Natural killer cell (primary cell): Measurements from ENCODE around the gene TMEM208. TPM values are rescaled to one million over a fixed set of nuclear protein-coding genes. Genes with fewer than 3 reads are reported as not detected.

Source experiments
- ATAC-seq, 3 donors: fragments of 150-1000 bp in 2 of 3; fragments of 200-7000 bp in 1 of 3; cut with Tn5 transposase; 1 replicate in 1 of 3; 2 replicates in 2 of 3; pipeline ENCODE4 v1.10.0; 2021; ENCODE audit warnings: mild to moderate bottlenecking in 2 of 3, moderate library complexity in 2 of 3
- DNase-seq, 2 donors: peaks; one replicate each; pipeline versions ENCODE4 v3.0.0 to v3.0.0-alpha.2; 2013 to 2021; ENCODE audit warnings: mixed read lengths in 1 of 2
- H3K27ac ChIP-seq: one replicate; pipeline ENCODE4 v1.5.1; 2013; ENCODE audit warnings: mild to moderate bottlenecking, low read length
- H3K27me3 ChIP-seq: one replicate; pipeline ENCODE4 v1.6.1; 2013; ENCODE audit warnings: low read length; ENCODE audit not compliant: control insufficient read depth, insufficient read depth
- H3K36me3 ChIP-seq: one replicate; pipeline ENCODE4 v1.6.1; 2013; ENCODE audit warnings: low read length; ENCODE audit not compliant: control insufficient read depth, insufficient read depth
- H3K4me1 ChIP-seq: one replicate; pipeline ENCODE4 v1.6.1; 2013; ENCODE audit warnings: low read length; ENCODE audit not compliant: control insufficient read depth, insufficient read depth
- H3K4me3 ChIP-seq: one replicate; pipeline ENCODE4 v1.5.1; 2013; ENCODE audit warnings: low read length
- H3K9me3 ChIP-seq: one replicate; pipeline ENCODE4 v1.6.1; 2013; ENCODE audit warnings: low read length; ENCODE audit not compliant: control insufficient read depth, insufficient read depth
- H3K27ac Mint-ChIP-seq, 2 donors: one replicate each; pipeline ENCODE4 v1.8.0; 2022; ENCODE audit warnings: mild to moderate bottlenecking in 2 of 2, mixed read lengths in 2 of 2, moderate library complexity in 1 of 2
- H3K27me3 Mint-ChIP-seq, 2 donors: one replicate each; pipeline ENCODE4 v1.8.0; 2022; ENCODE audit warnings: low read depth in 2 of 2, mixed read lengths in 2 of 2
- H3K36me3 Mint-ChIP-seq: one replicate; pipeline ENCODE4 v1.8.0; 2022; ENCODE audit warnings: mixed read lengths
- H3K4me1 Mint-ChIP-seq, 2 donors: one replicate each; pipeline ENCODE4 v1.8.0; 2022; ENCODE audit warnings: mixed read lengths in 2 of 2
- H3K4me3 Mint-ChIP-seq: one replicate; pipeline ENCODE4 v1.8.0; 2022; ENCODE audit warnings: mild to moderate bottlenecking, moderate library complexity, mixed read lengths
- H3K9me3 Mint-ChIP-seq, 2 donors: one replicate each; pipeline ENCODE4 v1.8.0; 2022; ENCODE audit warnings: mixed read lengths in 2 of 2
- WGBS: methylation state at CpG from one replicate; pipeline ENCODE4 v1.1.7; 2013; ENCODE audit warnings: missing lambda C conversion rate; ENCODE audit not compliant: insufficient coverage; 5-methylcytosine and 5-hydroxymethylcytosine counted together
- intact Hi-C: fragments of 100-400 bp; cut with micrococcal nuclease; formaldehyde crosslinking; loops from one replicate; pipeline ENCODE4 v1.14.2; 2022
- total RNA-seq, 4 donors: library from RNA; stranded (reverse); fragments of 120-200 nt in 1 of 4; gene quantifications; one replicate each; pipeline versions ENCODE4 v1.2.3 to v1.2.4, GENCODE V29; 2013 to 2022
- TF ChIP-seq, protein P1 (sequence below): fragments of 200-600 bp; IDR thresholded peaks from one replicate; pipeline ENCODE4 v1.8.0; 2022; ENCODE audit warnings: antibody characterized with exemption

The TMEM208 gene
- total RNA-seq, 3 donors from 2014 or later (not counting 1 experiment from before 2014, with no cell fraction given): 34.5 to 39.2 (median 36.7) TPM

DNA sequence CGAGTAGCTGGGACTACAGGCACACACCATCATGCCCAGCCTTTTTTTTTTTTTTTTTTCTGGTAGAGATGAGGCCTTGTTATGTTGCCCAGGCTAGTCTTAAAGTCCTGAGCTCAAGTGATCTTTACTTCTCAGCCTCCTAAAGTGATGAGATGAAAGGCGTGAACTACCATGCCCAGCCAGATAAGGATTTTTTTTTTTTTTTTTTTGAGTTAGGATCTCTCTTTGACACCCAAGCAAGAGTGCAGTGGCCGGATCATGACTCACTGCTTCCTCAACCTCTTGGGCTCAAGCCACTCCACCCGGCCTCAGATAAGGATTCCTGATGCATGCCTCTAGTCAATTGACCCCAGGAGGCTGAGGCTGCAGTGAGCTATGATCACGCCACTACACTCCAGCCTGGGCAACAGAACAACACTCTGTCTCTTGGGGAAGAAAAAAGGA lies 41.2 kb downstream of the TMEM208 start:
- Histone ChIP-seq H3K27ac (no peak overlapping the region), H3K36me3 (no peaks in the 10 kb centered on the region), H3K9me3 (no peaks in the 10 kb centered on the region), H3K4me3 (no peak overlapping the region), H3K4me1 (no peaks in the 10 kb centered on the region), H3K27me3 (no peaks in the 10 kb centered on the region)
- peaks cover 1 to 10% of the 10 kb centered on the region in 2 donors for H3K27me3 Mint-ChIP-seq
- no peak overlapping the region for H3K4me3 Mint-ChIP-seq
- H3K4me1 Mint-ChIP-seq: no peaks in the 10 kb centered on the region
- intact Hi-C loops: no loop called here
- TF ChIP-seq, protein P1, sequence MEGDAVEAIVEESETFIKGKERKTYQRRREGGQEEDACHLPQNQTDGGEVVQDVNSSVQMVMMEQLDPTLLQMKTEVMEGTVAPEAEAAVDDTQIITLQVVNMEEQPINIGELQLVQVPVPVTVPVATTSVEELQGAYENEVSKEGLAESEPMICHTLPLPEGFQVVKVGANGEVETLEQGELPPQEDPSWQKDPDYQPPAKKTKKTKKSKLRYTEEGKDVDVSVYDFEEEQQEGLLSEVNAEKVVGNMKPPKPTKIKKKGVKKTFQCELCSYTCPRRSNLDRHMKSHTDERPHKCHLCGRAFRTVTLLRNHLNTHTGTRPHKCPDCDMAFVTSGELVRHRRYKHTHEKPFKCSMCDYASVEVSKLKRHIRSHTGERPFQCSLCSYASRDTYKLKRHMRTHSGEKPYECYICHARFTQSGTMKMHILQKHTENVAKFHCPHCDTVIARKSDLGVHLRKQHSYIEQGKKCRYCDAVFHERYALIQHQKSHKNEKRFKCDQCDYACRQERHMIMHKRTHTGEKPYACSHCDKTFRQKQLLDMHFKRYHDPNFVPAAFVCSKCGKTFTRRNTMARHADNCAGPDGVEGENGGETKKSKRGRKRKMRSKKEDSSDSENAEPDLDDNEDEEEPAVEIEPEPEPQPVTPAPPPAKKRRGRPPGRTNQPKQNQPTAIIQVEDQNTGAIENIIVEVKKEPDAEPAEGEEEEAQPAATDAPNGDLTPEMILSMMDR: no peak
- ATAC-seq: no peak
- H3K27ac Mint-ChIP-seq: no peak overlapping the region
- 98% methylated on average over 4 of the region's 5 CpGs for WGBS
- DNase-seq: no peak
- no peaks in the 10 kb centered on the region for H3K36me3 Mint-ChIP-seq
- H3K9me3 Mint-ChIP-seq: no peaks in the 10 kb centered on the region

DNA sequence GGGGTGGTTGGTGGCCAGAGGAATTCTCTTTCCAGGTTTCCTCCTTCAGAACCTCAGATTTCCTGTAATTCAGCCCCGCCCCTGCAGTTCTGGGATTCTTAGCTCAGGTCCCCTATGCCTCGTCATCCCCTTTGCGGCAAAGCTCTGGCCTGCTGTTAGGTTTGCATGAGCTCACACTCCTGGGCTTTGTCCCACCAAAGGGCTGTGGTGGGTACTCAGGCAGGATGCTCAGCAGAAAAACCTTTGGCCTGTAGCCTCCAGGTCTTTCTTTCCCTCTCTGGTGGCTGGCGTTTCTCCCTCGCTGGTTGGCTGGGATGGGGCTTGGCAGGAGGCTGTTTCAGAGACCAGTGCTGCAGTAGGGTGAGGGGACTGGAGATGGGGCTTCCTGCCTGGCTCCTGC lies 42.8 kb downstream of the TMEM208 start:
- Mint-ChIP-seq H3K27ac (no peak overlapping the region), H3K4me1 (no peaks in the 10 kb centered on the region), H3K27me3 (no peaks in the 10 kb centered on the region), H3K4me3 (no peak overlapping the region), H3K36me3 (no peaks in the 10 kb centered on the region), H3K9me3 (no peaks in the 10 kb centered on the region)
- no peaks in the 10 kb centered on the region for H3K36me3 ChIP-seq
- no peak overlapping the region for H3K27ac ChIP-seq
- TF ChIP-seq, protein P1: no peak
- no peaks in the 10 kb centered on the region for H3K27me3 ChIP-seq
- no peak for DNase-seq
- ATAC-seq: no peak
- WGBS: 73% methylated on average over 3 of the region's 5 CpGs
- no peak overlapping the region for H3K4me3 ChIP-seq
- intact Hi-C loops: no loop called here
- H3K9me3 ChIP-seq: no peaks in the 10 kb centered on the region
- no peaks in the 10 kb centered on the region for H3K4me1 ChIP-seq

DNA sequence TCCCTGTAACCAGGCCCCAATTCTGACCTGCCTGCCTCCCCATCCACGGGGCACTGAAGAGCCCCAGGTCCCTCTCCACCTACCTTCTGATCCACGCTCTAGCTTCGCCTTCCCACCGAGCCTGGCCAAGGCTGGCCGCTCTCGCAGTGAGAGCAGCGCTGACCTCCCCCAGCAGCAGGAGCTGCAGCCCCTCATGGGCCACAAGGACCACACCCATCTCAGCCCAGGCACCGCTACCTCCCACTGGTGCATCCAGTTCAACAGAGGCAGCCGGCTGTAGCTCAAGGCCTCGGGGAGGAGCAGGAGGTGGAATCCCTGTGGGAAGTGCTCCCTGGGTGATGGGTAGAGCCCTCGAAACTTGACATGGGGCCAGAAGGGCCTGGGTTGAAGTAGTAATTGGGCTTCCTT lies 44.0 kb downstream of the TMEM208 start:
- H3K4me1 Mint-ChIP-seq: no peaks in the 10 kb centered on the region
- Histone ChIP-seq H3K9me3 (no peaks in the 10 kb centered on the region), H3K4me3 (no peak overlapping the region), H3K27me3 (no peaks in the 10 kb centered on the region), H3K27ac (no peak overlapping the region), H3K36me3 (no peaks in the 10 kb centered on the region), H3K4me1 (no peaks in the 10 kb centered on the region)
- WGBS: 90% methylated on average over 11 of the region's 11 CpGs
- no peak overlapping the region for H3K4me3 Mint-ChIP-seq
- intact Hi-C loops: no loop called here
- no peaks in the 10 kb centered on the region for H3K9me3 Mint-ChIP-seq
- ATAC-seq: no peak
- TF ChIP-seq, protein P1: no peak
- no peak for DNase-seq
- H3K27me3 Mint-ChIP-seq: no peaks in the 10 kb centered on the region
- no peak overlapping the region for H3K27ac Mint-ChIP-seq
- H3K36me3 Mint-ChIP-seq: no peaks in the 10 kb centered on the region

DNA sequence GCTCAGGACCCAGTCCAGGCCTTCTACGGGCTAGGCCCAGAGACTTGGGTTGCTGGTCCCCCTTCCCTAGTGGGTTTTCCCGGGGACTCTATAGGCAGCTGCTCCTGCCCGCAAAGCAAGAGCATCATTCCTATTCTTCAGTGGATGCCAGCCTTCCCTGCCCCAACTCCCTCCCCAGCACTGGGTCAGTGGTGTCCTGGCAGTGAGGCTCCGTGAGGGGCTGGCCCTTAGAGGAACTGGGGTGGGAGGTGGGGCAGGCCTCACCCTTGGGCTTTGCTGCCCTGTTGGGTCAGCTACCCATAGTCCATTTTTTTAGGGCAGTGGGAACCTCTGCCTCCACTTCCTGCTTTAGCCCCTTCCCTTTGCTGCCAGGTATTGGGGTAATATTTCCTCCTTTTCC lies 44.5 kb downstream of the TMEM208 start:
- Mint-ChIP-seq H3K4me1 (peaks cover 0 to 3% of the 10 kb centered on the region in 2 donors), H3K9me3 (no peaks in the 10 kb centered on the region), H3K27me3 (no peaks in the 10 kb centered on the region), H3K27ac (no peak overlapping the region), H3K36me3 (peaks cover 3% of the 10 kb centered on the region), H3K4me3 (no peak overlapping the region)
- Histone ChIP-seq H3K4me3 (no peak overlapping the region), H3K9me3 (no peaks in the 10 kb centered on the region), H3K27me3 (no peaks in the 10 kb centered on the region), H3K36me3 (no peaks in the 10 kb centered on the region), H3K4me1 (no peaks in the 10 kb centered on the region), H3K27ac (no peak overlapping the region)
- intact Hi-C loops: no loop called here
- no peak for DNase-seq
- WGBS: 97% methylated on average over 4 of the region's 4 CpGs
- no peak for ATAC-seq
- TF ChIP-seq, protein P1: no peak
